Measurements from ENCODE around the gene HINT2.

DNA sequence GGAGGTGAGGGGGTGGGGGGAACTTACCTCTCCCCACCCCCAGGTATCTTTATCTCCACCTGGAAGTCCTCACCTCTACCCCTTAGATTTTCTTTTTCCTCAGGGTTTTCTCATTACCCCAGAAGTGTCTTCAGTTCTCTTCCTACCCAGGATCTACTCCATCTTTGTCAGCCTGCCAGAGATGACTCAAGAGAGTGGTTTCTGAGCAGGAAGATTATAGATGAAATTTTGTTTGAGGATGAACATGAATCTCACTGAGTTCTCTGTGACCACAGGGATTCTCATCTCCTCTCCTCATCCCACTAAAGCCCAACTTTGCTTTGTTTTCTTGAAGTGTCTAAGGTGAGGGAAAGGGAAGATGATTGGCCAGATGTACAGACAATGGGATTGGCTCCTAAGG is 5.2 kb upstream of the HINT2 start:
- TF ChIP-seq, protein P1, sequence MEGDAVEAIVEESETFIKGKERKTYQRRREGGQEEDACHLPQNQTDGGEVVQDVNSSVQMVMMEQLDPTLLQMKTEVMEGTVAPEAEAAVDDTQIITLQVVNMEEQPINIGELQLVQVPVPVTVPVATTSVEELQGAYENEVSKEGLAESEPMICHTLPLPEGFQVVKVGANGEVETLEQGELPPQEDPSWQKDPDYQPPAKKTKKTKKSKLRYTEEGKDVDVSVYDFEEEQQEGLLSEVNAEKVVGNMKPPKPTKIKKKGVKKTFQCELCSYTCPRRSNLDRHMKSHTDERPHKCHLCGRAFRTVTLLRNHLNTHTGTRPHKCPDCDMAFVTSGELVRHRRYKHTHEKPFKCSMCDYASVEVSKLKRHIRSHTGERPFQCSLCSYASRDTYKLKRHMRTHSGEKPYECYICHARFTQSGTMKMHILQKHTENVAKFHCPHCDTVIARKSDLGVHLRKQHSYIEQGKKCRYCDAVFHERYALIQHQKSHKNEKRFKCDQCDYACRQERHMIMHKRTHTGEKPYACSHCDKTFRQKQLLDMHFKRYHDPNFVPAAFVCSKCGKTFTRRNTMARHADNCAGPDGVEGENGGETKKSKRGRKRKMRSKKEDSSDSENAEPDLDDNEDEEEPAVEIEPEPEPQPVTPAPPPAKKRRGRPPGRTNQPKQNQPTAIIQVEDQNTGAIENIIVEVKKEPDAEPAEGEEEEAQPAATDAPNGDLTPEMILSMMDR (conservative IDR thresholded peaks at IDR 0.05; ENCODE audit: low read depth, low read length) = no peak
- TF ChIP-seq EZH2 (IDR thresholded peaks at IDR 0.05; ENCODE audit: borderline replicate concordance, low read depth, low read length, poor library complexity, severe bottlenecking) = no peak

Measured in A673 (cell line).